OCI-LY3 (cell line): ENCODE measurements around the gene CDH18.

ENCODE experiments used
- CTCF ChIP-seq: fragments of 200-600, 300-600 bp; sonication (generic); IDR thresholded peaks from 2 replicates; pipeline ENCODE4 v1.5.1; 2014; ENCODE audit warnings: antibody characterized with exemption, low read length, low read depth
- EZH2phosphoT487 ChIP-seq: fragments of 200-600 bp; shearing (Covaris generic); IDR thresholded peaks from 2 replicates; pipeline ENCODE4 v1.6.1; 2018; ENCODE audit warnings: antibody characterized with exemption, mixed run types, low read depth

GRCh38 chr5:19862711-19863110, 125.3 kb downstream of the CDH18 start:
- no peak for TF ChIP-seq CTCF
- TF ChIP-seq EZH2phosphoT487: no peak
